Measurements from ENCODE around the gene DNAJB9. TPM values are rescaled to one million over a fixed set of nuclear protein-coding genes. Genes with fewer than 3 reads are reported as not detected.

The DNAJB9 gene
- total and polyA plus RNA-seq, 9 of the 15 experiments (the other 6 are each of a cell fraction or from before 2014, with no cell fraction given): 4.3 to 34.2 (median 9.6) TPM

DNA sequence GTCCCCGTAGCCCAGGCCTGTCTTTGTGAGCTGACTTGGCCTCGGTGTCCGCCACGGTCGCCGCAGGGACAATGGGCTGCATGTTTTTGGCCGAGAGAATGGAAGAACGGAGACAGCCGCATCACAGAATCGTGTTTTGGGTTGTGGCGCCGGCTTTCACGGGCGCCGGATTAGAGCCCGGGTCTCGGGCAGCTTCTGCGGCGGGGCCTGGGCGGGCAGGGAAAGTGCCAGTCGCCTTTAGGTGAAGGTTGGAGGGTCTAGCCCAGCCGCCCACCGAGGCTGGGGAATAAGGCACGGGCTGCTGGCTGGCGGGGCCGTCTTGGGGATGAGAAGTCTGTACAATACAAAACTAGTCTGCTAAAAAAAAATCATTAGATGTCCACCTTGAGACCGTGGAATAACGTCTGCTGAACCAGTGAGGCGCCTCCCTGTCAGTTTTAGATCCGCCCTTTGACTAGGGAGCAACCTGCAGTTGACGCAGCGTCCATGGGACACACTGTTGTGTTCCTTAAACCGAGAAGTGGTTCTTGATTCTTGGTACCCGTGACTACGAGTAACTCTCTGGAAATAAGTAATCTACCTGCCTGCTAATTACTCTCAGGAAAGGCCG is 577 bp downstream of the DNAJB9 start (continued):
- TF ChIP-seq ZNF449 (CRISPR knock-in tag; IDR thresholded peaks at IDR 0.05) (no peak), STAG1 (CRISPR knock-in tag; IDR thresholded peaks at IDR 0.05; ENCODE audit: borderline replicate concordance) (no peak), TCF3 (CRISPR knock-in tag; IDR thresholded peaks at IDR 0.05) (peak; percentile 33; the same call in 1 of the 2 replicates), RBM17 (IDR thresholded peaks at IDR 0.05; ENCODE audit: borderline replicate concordance, low read depth, low read length) (no peak), THRB (CRISPR knock-in tag; conservative IDR thresholded peaks at IDR 0.05) (peak; percentile 57; the same call in 1 of the 2 replicates), THRAP3 (IDR thresholded peaks at IDR 0.05; ENCODE audit: borderline replicate concordance) (no peak), PYGO2 (tag; IDR thresholded peaks at IDR 0.05) (no peak), ZNF589 (CRISPR knock-in tag; IDR thresholded peaks at IDR 0.05; ENCODE audit: low read depth) (no peak), HNRNPH1 (optimal IDR thresholded peaks at IDR 0.05; ENCODE audit: low read depth, low read length) (no peak), SREBF2 (CRISPR knock-in tag; IDR thresholded peaks at IDR 0.05) (0 out of 2 replicates have a peak, but pooled peaks have one; percentile 20), BMI1 (IDR thresholded peaks at IDR 0.05; ENCODE audit: low read length) (no peak), ZNF696 (CRISPR knock-in tag; conservative IDR thresholded peaks at IDR 0.05) (no peak), ARID2 (IDR thresholded peaks at IDR 0.05) (no peak), TAL1 (IDR thresholded peaks at IDR 0.05) (no peak), FOXA1 (IDR thresholded peaks at IDR 0.05; ENCODE audit: borderline replicate concordance) (no peak), CXXC5 (CRISPR knock-in tag; IDR thresholded peaks at IDR 0.05) (peak; percentile 43), POLR2AphosphoS2 (IDR thresholded peaks at IDR 0.05; ENCODE audit: low read length) (no peak; the same call in 1 of the 2 replicates), MTA1 (IDR thresholded peaks at IDR 0.05; ENCODE audit: borderline replicate concordance) (no peak), NCOA1 (IDR thresholded peaks at IDR 0.05; ENCODE audit: low read depth) (no peak), RFX1 (IDR thresholded peaks at IDR 0.05) (no peak)
- TF ChIP-seq, protein P1, sequence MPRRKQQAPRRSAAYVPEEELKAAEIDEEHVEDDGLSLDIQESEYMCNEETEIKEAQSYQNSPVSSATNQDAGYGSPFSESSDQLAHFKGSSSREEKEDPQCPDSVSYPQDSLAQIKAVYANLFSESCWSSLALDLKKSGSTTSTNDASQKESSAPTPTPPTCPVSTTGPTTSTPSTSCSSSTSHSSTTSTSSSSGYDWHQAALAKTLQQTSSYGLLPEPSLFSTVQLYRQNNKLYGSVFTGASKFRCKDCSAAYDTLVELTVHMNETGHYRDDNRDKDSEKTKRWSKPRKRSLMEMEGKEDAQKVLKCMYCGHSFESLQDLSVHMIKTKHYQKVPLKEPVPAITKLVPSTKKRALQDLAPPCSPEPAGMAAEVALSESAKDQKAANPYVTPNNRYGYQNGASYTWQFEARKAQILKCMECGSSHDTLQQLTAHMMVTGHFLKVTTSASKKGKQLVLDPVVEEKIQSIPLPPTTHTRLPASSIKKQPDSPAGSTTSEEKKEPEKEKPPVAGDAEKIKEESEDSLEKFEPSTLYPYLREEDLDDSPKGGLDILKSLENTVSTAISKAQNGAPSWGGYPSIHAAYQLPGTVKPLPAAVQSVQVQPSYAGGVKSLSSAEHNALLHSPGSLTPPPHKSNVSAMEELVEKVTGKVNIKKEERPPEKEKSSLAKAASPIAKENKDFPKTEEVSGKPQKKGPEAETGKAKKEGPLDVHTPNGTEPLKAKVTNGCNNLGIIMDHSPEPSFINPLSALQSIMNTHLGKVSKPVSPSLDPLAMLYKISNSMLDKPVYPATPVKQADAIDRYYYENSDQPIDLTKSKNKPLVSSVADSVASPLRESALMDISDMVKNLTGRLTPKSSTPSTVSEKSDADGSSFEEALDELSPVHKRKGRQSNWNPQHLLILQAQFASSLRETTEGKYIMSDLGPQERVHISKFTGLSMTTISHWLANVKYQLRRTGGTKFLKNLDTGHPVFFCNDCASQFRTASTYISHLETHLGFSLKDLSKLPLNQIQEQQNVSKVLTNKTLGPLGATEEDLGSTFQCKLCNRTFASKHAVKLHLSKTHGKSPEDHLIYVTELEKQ (CRISPR knock-in tag; IDR thresholded peaks at IDR 0.05): 0 out of 2 replicates have a peak, but pooled peaks have one; percentile 29
- TF ChIP-seq, protein P2, sequence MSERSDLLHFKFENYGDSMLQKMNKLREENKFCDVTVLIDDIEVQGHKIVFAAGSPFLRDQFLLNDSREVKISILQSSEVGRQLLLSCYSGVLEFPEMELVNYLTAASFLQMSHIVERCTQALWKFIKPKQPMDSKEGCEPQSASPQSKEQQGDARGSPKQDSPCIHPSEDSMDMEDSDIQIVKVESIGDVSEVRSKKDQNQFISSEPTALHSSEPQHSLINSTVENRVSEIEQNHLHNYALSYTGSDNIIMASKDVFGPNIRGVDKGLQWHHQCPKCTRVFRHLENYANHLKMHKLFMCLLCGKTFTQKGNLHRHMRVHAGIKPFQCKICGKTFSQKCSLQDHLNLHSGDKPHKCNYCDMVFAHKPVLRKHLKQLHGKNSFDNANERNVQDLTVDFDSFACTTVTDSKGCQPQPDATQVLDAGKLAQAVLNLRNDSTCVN (CRISPR knock-in tag; IDR thresholded peaks at IDR 0.05): peak; percentile 61; the same call in 1 of the 2 replicates

Data from K562 (cell line).